IPS-18a (cell line): ENCODE data around the gene CTIF.

Experiments
- H3K27ac ChIP-seq: one replicate; pipeline ENCODE4 v1.5.1; 2013; ENCODE audit warnings: low read length
- H3K27me3 ChIP-seq: one replicate; pipeline ENCODE4 v1.6.1; 2013; ENCODE audit warnings: mild to moderate bottlenecking, low read length; ENCODE audit not compliant: control insufficient read depth, insufficient read depth
- H3K36me3 ChIP-seq: one replicate; pipeline ENCODE4 v1.6.1; 2013; ENCODE audit warnings: low read depth, low read length; ENCODE audit not compliant: control insufficient read depth
- H3K4me1 ChIP-seq: one replicate; pipeline ENCODE4 v1.6.1; 2013; ENCODE audit warnings: low read depth, low read length; ENCODE audit not compliant: control insufficient read depth
- H3K4me3 ChIP-seq: one replicate; pipeline ENCODE4 v1.5.1; 2013; ENCODE audit warnings: low read length
- H3K9ac ChIP-seq: one replicate; pipeline ENCODE4 v1.6.1; 2013; ENCODE audit warnings: mild to moderate bottlenecking, low read length, moderate library complexity
- H3K9me3 ChIP-seq: one replicate; pipeline ENCODE4 v1.6.1; 2013; ENCODE audit warnings: low read depth, low read length; ENCODE audit not compliant: control insufficient read depth

CTIF gene

DNA sequence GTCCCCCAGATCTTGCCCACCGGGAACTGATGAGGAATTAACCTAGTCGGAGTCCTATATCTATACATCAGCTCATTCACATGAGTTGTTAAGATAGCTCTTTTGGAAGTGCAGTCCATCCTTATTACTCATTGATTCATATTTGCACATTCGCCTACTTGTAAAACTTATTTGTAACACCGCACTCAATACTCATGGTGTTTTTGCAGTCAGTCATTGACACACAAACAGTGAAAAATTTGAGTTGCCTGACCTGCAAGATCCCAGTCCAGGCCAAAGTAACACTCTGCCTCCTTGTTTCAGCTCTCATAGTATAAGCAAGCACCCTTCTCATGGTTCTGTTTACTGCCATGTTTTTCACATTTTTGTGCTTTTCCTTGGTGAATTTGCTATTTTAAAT, 180.6 kb downstream of the CTIF start:
- peaks cover 7% of the 10 kb centered on the region for H3K4me1 ChIP-seq
- H3K27ac ChIP-seq: no peak overlapping the region
- no peak overlapping the region for H3K4me3 ChIP-seq
- no peaks in the 10 kb centered on the region for H3K27me3 ChIP-seq
- no peaks in the 10 kb centered on the region for H3K36me3 ChIP-seq
- no peaks in the 10 kb centered on the region for H3K9me3 ChIP-seq
- H3K9ac ChIP-seq: no peak overlapping the region

DNA sequence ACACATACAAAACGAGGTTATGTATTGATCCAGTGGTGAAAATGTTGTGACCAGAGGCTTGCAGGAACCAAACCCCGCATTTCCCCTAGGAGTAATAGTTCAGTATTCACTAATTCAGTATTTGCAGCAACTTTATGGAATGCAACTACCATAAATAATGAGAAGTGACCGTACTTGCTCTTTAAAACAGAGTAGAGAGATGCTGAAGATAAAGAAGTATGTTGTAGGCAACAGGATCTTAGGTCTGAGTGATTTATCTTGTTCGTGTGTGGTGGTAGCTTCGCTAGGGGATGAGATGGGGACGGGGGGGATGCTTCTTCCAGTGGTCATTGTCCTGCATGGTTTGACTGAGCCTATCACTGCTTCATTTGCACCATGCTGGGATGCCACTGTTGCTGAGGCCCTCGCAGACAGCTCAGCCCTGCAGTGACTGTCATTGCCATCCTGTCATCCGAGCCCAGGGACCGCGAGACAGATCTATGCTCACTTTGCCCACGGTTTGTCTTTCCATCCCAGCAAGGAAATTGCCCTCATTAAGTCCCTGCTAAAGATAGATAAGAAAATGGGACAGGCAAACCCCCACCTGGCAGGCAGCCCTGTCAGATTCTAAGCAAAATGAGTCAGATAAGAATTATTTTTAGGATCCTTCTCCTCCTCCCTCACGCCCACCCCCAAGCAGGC, 181.3 kb downstream of the CTIF start:
- no peak overlapping the region for H3K4me3 ChIP-seq
- H3K36me3 ChIP-seq: no peaks in the 10 kb centered on the region
- no peaks in the 10 kb centered on the region for H3K9me3 ChIP-seq
- no peak overlapping the region for H3K27ac ChIP-seq
- H3K27me3 ChIP-seq: no peaks in the 10 kb centered on the region
- no peak overlapping the region for H3K9ac ChIP-seq
- H3K4me1 ChIP-seq: peaks cover 3% of the 10 kb centered on the region

DNA sequence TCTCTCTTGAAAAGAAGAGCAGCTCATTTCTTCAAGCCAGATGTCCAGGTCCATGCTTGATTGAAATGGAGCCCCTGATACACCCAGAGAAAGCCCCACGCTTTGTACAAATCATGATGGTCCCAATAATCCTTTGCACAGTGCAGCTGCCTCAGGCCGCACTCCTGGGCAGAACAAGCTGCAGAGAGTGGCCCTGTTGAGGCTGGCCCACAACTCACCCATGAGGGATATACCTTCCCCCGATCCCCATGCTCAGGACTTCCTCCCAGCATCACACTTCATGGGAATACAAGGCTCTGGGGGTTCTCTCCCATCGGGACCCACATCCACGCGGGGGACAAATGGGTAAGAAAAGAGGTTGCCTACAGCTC, 181.8 kb downstream of the CTIF start:
- no peaks in the 10 kb centered on the region for H3K27me3 ChIP-seq
- no peak overlapping the region for H3K4me3 ChIP-seq
- H3K27ac ChIP-seq: no peak overlapping the region
- H3K4me1 ChIP-seq: no peaks in the 10 kb centered on the region
- no peak overlapping the region for H3K9ac ChIP-seq
- H3K36me3 ChIP-seq: no peaks in the 10 kb centered on the region
- no peaks in the 10 kb centered on the region for H3K9me3 ChIP-seq

DNA sequence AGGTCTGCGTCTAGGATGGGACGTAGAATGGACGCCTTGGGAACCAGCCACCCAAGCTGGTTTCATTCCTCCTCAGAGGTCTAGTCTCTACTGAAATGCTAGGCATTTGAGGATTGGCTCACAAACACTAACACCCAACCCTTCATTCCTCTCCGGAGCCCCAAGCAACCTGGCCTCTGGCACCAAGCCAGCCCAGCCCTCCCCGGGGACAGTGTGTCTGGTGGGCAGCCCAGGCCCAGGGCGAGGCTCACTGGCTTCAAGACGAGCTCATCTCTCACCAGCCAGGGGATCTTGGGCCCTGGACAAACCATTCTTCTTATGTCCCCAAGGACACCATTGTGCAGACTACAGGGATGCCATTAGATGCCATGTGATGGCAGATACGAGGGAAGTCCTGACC, 182.5 kb downstream of the CTIF start:
- Histone ChIP-seq H3K36me3 (no peaks in the 10 kb centered on the region), H3K4me1 (no peaks in the 10 kb centered on the region), H3K9me3 (no peaks in the 10 kb centered on the region)

GRCh38 chr18:48723016-48723415, 184.2 kb downstream of the CTIF start:
- Histone ChIP-seq H3K27me3 (no peaks in the 10 kb centered on the region), H3K4me1 (no peaks in the 10 kb centered on the region)

More for the DNA sequence above, 182.5 kb downstream of the CTIF start:
- H3K9ac ChIP-seq: no peak overlapping the region
- H3K27ac ChIP-seq: no peak overlapping the region
- no peak overlapping the region for H3K4me3 ChIP-seq
- H3K27me3 ChIP-seq: no peaks in the 10 kb centered on the region

DNA sequence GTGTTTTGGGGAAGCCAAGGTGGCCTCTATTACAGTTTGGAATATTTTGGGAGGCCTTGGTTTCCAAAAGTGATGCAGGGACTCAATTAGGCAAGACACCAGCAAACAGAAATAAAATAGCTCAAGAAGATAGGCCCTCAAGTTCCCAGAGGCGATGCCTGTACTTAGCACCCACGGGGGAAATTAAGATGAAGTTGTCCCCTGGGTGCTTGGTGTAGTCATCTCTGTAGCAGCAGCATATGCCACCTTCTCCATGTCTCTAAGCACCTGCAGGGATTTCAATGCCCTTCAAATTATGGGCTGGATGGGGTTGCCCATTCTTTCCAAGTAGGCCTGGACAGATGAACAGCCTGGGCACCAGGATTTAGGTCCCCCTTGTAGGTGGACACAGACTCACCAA, 185.0 kb downstream of the CTIF start:
- Histone ChIP-seq H3K27ac (no peak overlapping the region), H3K36me3 (no peaks in the 10 kb centered on the region), H3K4me3 (no peak overlapping the region), H3K4me1 (no peaks in the 10 kb centered on the region), H3K9ac (no peak overlapping the region), H3K9me3 (no peaks in the 10 kb centered on the region), H3K27me3 (no peaks in the 10 kb centered on the region)

More at GRCh38 chr18:48723016-48723415, 184.2 kb downstream of the CTIF start:
- no peak overlapping the region for H3K27ac ChIP-seq
- no peaks in the 10 kb centered on the region for H3K9me3 ChIP-seq
- H3K9ac ChIP-seq: no peak overlapping the region
- H3K36me3 ChIP-seq: no peaks in the 10 kb centered on the region
- no peak overlapping the region for H3K4me3 ChIP-seq

DNA sequence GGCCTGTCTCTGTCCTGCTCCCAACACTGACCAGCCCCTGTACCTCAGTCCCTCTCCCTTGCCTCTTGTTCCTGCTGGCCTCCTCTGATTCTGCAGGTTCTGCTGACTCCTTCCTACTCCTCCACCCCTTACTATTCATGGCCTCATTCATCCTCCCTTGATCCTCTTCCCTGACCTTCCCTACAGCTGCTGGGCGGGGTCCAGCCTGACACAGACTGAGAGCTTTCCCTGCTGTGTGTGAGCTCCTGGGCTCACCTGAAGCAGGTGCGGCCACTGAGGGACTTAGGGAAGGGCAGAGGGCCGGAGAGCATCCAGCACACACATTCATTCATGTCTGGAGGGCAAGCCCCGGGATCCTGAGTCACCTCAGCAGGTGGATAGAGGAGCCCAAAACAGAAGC, 185.6 kb downstream of the CTIF start:
- H3K4me1 ChIP-seq: no peaks in the 10 kb centered on the region
- H3K9me3 ChIP-seq: no peaks in the 10 kb centered on the region
- no peaks in the 10 kb centered on the region for H3K36me3 ChIP-seq
- H3K9ac ChIP-seq: no peak overlapping the region
- H3K4me3 ChIP-seq: no peak overlapping the region
- H3K27ac ChIP-seq: no peak overlapping the region
- H3K27me3 ChIP-seq: no peaks in the 10 kb centered on the region

- H3K4me1 ChIP-seq: no peaks in the 10 kb centered on the region
- H3K36me3 ChIP-seq: no peaks in the 10 kb centered on the region
- no peak overlapping the region for H3K4me3 ChIP-seq
- H3K9me3 ChIP-seq: no peaks in the 10 kb centered on the region
- no peak overlapping the region for H3K27ac ChIP-seq
- H3K27me3 ChIP-seq: no peaks in the 10 kb centered on the region
- H3K9ac ChIP-seq: no peak overlapping the region
Observed at GRCh38 chr18:48724939-48725338, 186.1 kb downstream of the CTIF start.

DNA sequence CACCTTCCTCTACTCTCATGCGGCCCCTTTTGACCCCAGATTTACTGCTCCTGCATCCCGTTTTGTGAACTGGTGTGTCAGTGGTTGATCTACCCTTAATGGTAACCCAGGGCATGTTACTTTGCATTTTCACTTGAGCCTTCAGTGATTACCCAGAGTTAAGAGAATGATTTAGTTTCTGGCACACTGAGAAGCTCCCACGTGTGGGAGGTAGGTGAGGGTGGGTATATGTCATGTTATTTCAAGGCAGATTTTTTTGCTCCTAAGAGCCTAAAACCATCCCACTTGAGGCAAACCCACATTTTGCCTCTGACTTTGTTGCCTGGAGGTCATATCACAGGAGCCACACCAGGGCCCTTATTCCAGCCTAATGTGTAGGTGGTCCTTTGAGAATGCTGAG, 186.7 kb downstream of the CTIF start:
- H3K4me1 ChIP-seq: no peaks in the 10 kb centered on the region
- no peaks in the 10 kb centered on the region for H3K36me3 ChIP-seq
- no peak overlapping the region for H3K27ac ChIP-seq
- no peaks in the 10 kb centered on the region for H3K9me3 ChIP-seq
- H3K27me3 ChIP-seq: no peaks in the 10 kb centered on the region
- H3K4me3 ChIP-seq: no peak overlapping the region
- no peak overlapping the region for H3K9ac ChIP-seq

GRCh38 chr18:48727681-48728080, 188.8 kb downstream of the CTIF start:
- no peak overlapping the region for H3K4me3 ChIP-seq
- H3K27ac ChIP-seq: no peak overlapping the region
- no peaks in the 10 kb centered on the region for H3K27me3 ChIP-seq
- H3K9ac ChIP-seq: no peak overlapping the region
- no peaks in the 10 kb centered on the region for H3K4me1 ChIP-seq
- H3K9me3 ChIP-seq: no peaks in the 10 kb centered on the region
- no peaks in the 10 kb centered on the region for H3K36me3 ChIP-seq

- Histone ChIP-seq H3K27ac (no peak overlapping the region), H3K9ac (no peak overlapping the region), H3K9me3 (no peaks in the 10 kb centered on the region), H3K27me3 (no peaks in the 10 kb centered on the region), H3K36me3 (no peaks in the 10 kb centered on the region), H3K4me3 (no peak overlapping the region), H3K4me1 (no peaks in the 10 kb centered on the region)
Observed at GRCh38 chr18:48728204-48728833, 189.5 kb downstream of the CTIF start.

GRCh38 chr18:48729404-48729803, 190.6 kb downstream of the CTIF start:
- Histone ChIP-seq H3K27me3 (no peaks in the 10 kb centered on the region), H3K36me3 (no peaks in the 10 kb centered on the region), H3K9me3 (no peaks in the 10 kb centered on the region), H3K4me3 (no peak overlapping the region), H3K9ac (no peak overlapping the region), H3K4me1 (no peaks in the 10 kb centered on the region), H3K27ac (no peak overlapping the region)
